Middle frontal gyrus (tissue), 1 donor: ENCODE data around the gene HLF.

Source experiments
- DNase-seq: peaks from one replicate; pipeline ENCODE4 v3.0.0-alpha.2; 2015; ENCODE audit warnings: low spot score; ENCODE audit errors: extremely low spot score

The HLF gene

DNA sequence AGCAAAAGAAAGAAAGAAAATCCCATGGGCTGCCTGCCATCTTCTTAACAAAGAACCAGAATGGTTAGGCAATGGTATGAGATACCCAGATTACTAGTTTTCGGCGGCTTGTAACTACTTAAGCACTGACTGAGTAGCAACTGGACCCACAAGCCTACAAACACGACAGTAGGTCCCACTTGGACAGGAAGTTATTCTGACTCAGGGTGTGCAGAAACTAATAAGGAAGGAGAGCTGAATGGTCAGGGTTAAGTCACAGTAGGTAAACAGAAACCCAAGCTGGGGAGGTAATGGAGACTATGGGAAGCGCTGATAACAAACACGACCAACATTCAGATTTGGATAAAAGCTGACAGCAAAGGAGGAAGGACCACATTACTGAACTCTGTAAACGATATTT is 10.4 kb upstream of the HLF start:
- no peak for DNase-seq

DNA sequence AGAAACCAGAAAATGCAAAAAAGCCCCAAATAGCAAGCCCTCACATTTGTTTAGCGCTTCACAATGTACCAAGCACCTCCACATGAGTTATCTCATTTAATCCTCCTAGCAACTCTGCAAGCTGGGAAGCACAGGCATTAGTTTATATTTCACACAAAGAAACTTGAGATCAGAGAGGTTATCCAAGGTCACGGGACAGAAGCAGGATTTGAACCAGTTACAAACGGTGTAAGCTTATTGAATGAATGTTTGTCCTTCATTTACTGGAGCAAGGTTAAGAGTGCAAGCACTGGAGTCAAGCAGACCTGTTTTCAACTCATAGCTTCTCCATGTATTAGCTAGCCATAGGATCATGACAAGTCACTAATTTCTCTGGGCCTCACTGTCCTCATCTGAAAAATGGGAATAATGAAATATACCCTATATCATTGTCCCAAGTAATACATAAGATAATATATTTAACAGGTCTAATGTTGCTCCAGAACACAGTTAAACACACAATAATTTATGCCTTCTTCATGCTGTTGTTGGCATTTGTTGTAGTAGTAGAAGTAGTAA is 6.1 kb upstream of the HLF start:
- DNase-seq: no peak

DNA sequence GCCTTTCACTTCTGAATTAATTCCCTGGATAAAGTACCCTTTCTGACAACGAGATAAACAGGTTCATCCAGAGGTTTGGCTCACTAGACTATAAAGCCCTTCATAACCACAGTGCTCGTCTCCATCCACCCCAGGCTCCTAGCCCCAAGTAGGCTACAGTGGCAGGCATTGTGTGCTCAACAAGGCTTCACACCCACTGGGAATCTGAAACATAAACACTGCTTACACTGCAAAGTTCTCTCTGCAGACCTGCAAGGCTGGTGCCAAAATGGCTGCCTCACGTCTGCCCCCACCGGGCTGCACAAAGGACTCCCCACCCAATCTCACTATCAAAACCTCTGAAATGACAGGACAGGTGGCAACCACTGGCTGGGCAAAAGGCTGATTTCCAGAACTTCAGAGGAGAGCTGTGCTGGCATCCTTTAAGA is 5.1 kb upstream of the HLF start:
- no peak for DNase-seq

DNA sequence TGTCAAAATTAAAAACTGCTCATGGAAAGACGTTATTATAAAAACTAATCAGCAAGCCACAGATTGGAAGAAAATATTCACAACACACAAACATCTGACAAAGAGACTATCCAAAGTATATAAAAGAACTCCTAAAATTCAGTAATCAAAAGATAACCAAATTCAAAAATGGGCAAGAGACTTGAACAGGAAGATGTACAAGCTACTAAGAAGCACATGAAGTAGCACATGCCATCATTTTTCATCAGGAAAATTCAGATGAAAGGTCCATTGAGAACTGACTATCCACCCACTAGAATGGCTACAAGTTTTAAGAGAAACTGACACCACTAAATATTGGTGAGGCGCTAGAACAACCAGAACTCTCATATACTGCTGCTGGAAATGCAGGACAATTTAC is 3.4 kb upstream of the HLF start:
- no peak for DNase-seq

GRCh38 chr17:55263569-55264277 is 1.0 kb upstream of the HLF start:
- DNase-seq: no peak

GRCh38 chr17:55264278-55264644 is 499 bp upstream of the HLF start:
- no peak for DNase-seq

- no peak for DNase-seq
Observed at GRCh38 chr17:55265311-55266021, 706 bp downstream of the HLF start.

DNA sequence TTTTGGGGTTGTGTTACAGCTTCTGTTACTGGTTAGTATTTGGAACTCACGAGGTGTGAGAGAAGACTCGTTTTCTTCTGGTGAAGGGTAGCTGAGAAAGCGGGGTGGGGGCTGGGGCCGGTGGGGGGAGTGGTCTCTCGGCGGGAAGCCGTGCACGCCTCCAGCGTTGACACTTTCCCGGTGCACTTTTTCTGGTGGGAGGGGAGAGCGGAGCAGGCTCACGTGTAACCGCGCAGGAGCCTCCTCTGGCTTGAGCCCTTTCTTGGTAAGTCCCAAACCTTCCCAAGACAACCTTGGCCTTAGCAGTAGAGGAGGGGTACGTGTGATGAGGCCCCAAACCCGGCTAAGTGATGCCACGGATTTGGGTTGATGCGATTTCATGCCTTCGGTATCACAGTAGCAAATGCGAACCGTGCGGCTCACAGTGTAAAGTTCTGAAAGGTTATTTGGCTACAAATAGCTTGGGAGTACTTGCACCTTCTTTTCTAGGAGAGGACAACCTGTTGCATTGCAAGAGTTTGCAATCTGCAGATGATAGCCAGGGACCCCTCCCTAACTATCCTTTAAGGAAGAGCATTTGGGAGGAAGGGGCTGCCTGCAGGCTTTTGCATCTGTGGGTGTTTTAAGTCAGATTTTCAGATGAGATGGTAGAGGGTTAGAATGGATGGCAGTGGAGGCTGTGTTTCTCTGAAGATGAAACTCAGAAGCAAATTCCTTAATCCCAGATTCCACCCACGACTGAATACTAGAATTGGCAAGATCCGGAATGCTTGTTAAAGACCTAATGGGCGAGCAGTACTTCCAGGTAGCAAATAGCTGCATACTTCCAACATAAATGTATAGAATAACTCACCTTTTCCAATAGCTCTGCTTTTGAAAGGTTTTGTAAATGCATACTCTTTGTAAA is 1.5 kb downstream of the HLF start:
- DNase-seq: no peak

DNA sequence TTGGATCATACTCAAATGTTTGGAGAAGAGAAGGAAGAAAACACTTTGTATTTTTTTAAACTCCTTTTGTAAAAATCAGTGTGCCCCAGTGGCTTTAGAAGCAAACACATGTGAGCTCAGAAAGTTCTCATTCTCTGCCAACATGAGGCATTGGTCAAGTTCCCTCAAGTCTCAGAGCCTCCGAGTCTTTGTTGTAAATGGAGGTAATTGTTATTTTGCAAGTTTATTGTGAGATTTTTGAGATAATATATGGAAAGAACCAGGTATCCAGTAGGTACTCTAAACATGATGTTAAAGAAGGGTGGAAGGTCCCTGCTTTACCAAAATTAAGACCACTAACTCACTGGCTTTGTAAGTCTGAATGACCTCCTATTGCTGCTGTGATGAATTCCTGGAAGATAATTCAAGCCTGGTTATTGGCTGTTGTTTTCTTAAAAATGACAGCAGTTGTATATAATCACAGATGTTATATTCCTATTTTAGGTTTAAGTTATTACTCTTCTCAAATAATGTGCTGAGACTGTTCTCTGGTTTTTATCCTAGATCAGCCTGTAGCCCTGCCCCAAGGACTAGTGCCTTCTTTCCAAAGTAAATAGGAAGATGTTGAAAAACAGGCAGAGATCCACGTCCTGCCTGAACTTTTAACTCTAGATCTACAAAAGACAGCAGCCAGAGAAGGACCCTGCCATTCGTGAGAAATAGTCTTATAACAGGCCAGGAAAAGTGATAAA is 2.4 kb downstream of the HLF start:
- no peak for DNase-seq

DNA sequence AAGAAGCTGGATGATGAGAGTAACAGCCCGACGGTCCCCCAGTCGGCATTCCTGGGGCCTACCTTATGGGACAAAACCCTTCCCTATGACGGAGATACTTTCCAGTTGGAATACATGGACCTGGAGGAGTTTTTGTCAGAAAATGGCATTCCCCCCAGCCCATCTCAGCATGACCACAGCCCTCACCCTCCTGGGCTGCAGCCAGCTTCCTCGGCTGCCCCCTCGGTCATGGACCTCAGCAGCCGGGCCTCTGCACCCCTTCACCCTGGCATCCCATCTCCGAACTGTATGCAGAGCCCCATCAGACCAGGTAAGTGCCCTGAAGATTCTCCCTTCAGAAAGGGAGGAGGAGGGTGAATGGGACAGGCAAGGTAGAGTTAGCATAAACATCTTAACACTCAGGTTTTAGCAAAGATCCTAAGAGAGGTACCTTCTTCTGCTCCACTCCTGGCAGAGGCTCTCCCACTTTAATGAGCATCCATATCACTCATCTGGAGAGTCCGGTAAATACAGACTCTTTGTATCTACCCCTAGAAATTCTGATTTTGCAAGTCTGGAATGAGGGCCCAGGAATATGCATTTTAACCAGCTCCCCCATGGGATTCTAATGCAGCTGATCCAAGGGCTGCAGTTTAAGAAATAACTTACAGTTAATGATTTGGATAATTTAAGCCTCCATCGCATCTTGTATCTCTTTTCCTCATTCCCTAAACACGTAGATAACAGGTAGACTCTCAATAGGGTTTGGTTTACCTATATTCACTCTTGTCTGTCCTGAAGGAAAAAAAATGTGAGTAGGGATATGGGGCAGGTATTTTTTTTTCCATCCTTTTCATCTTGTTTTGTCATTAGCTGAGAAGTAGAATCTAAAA is 3.3 kb downstream of the HLF start:
- DNase-seq: no peak

DNA sequence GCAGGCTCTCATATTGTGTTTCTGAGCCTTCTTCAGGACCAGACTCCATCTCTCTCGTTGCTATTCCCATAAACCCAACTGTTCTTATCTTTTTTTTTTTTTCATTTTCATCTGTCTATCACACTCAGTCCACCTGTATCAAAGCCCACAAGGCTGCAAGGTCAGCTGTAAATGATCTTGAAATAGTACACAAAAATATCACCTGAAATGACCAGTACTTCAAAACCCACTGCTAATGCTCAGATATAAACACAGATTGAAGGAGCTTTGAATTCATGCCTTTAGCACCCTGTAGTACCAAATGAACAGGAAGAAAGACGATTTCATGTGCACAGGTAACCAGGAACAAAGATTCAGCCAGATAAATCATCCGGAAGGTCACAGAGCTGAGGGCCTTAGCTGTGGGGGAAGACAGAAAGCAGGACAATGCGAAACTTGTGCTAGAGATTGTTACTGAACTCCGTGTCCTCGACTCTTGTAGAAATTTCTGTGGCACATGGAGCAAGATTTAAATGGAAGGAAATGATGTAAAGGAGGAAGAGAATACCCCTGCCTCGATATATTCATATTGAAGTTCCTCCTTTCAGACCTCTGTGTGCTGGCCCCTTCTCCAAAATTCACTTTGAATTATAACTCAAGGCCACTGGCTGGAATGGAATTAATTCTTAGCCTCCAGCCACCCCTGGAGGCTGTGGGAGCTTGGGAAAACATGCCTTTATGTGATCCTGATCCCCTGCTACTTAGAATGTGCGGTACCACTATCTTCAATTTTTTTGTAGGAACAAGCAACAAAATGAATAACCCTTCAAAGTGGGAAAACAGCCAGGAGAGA is 4.1 kb downstream of the HLF start:
- DNase-seq: no peak

DNA sequence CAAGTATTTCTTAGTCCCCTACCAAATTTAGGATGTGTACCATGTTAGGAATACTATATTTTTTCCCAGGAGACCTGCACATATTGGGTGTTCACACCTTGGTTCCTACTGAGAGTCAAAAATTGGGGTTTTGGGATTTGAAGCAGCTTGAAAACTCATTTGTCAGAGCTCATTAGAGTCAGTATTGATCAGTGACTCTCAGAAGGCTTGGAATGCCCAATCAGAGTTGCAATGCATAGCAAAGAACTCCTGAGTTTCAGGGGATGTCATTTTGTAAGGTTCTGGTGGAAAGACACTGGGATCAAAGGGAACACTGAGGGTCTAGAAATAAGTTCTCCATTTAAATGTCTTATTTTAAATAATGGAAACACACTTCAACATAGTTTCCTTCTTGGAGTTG is 5.1 kb downstream of the HLF start:
- no peak for DNase-seq

- no peak for DNase-seq
Observed at GRCh38 chr17:55271223-55271571, 6.4 kb downstream of the HLF start.

- DNase-seq: no peak
Observed at GRCh38 chr17:55271958-55272710, 7.4 kb downstream of the HLF start.

- DNase-seq: no peak
Observed at GRCh38 chr17:55272711-55273578, 8.2 kb downstream of the HLF start.

DNA sequence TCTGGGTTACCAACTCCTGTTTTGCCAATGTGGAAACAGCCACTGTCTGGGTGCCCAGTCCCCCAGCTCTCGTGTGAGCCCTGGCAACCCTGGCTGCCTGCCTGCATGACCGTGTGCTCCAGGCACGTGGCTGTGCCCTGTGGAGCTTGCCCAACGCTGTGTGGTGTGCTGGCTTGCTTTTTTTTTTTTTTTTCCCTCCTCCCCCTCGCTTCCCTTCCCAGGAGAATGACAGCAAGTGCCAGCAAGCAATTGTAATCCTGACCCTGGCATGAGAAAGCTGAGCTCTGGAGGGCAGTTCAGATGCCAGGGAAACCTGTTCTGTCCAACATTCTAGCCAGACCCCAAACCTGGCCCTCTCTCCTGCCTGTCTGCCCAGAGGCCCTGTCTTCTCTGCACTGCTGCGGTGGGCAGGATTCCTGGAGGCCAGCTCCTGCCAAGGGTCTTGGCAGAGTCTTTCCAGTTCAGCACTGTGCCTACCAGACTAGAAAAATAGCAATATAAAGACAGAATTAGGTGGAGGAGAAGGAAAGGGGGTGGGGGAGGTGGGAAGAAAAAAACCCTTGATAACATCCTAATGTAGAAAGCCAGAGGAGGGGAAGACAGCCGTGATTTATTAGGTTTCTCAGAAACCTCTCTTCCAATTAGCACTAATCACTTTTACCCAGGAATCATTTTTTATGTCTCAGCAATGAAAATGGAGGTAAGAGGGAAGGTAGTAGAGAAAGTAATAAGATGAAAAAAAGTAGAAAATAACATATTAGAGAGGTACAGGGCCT is 9.0 kb downstream of the HLF start:
- no peak for DNase-seq
